Peyer's patch (tissue), 4 donors: ENCODE data around the gene USPL1. TPM values are rescaled to one million over a fixed set of nuclear protein-coding genes. Genes with fewer than 3 reads are reported as not detected.
"Not testable (repeated sequence)": the region's sequence is repeated elsewhere in the genome, so short reads cannot be mapped to it uniquely, and the experiment has no call there.

Experiments
- DNase-seq, 3 donors: peaks; one replicate each; pipeline ENCODE4 v3.0.0-alpha.2; 2017 to 2019
- H3K27ac ChIP-seq, 4 donors: fragments of 200-600 bp; sonication (generic); one replicate each; pipeline ENCODE4 v1.5.1; 2016 to 2019
- H3K27me3 ChIP-seq, 2 donors: fragments of 200-600 bp; sonication (generic); one replicate each; pipeline ENCODE4 v1.5.1; 2019
- H3K36me3 ChIP-seq, 3 donors: fragments of 200-600 bp; sonication (generic); one replicate each; pipeline ENCODE4 v1.5.1; 2016 to 2019
- H3K4me1 ChIP-seq, 4 donors: fragments of 200-600 bp; sonication (generic); one replicate each; pipeline ENCODE4 v1.5.1; 2016 to 2019
- H3K4me3 ChIP-seq, 4 donors: fragments of 200-600 bp; sonication (generic); 1 replicate in 3 of 4; 2 replicates in 1 of 4; pipeline ENCODE4 v1.5.1; 2016 to 2019; ENCODE audit warnings: mild to moderate bottlenecking in 1 of 4
- H3K9me3 ChIP-seq, 4 donors: fragments of 200-600 bp; sonication (generic); one replicate each; pipeline ENCODE4 v1.5.1; 2016 to 2019; ENCODE audit warnings: mild to moderate bottlenecking in 1 of 4
- POLR2A ChIP-seq, 2 donors: fragments of 450-650 bp; IDR thresholded peaks; one replicate each; pipeline ENCODE4 v1.5.1; 2017; ENCODE audit warnings: antibody characterized with exemption in 2 of 2, mild to moderate bottlenecking in 2 of 2, moderate library complexity in 2 of 2
- total RNA-seq, 4 donors: library from RNA; depleted of rRNA; stranded (reverse); fragments of >200 nt; gene quantifications; one replicate each; pipeline ENCODE4 v1.1.0, GENCODE V29; 2016
- TF ChIP-seq, protein P1 (sequence below), 6 experiments: fragments of 450-650 bp in 4 of 6; fragments of 200-600 bp in 2 of 6; sonication (generic) in 1 of 6; IDR thresholded peaks; one replicate each; pipeline ENCODE4 v1.5.1; 2017 to 2019; ENCODE audit warnings: antibody characterized with exemption in 6 of 6, mild to moderate bottlenecking in 3 of 6, moderate library complexity in 1 of 6

The USPL1 gene
- total RNA-seq, 4 donors from 2014 or later = 18.1 to 42.9 (median 21.7) TPM

DNA sequence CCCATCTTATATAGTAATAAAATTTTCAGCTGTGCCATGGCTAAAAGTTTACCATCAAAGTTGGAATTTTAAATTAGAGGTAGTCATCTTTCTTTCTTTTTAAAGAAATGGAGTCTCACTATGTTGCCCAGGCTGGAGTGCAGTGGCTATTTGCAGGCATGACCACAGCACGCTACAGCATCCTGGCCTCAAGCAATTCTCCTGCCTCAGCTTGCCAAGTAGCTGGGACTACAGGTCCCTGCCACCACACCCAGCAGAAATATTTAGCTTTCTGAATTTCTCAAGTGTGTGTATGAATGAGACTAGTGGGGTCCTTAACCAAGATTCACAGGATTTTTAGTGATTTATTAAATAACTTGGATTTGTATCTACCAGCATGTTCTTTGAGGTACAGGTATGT lies 30.5 kb upstream of the USPL1 start:
- no peaks in the 10 kb centered on the region for H3K4me1 ChIP-seq
- H3K4me3 ChIP-seq = no peak overlapping the region
- no peaks in the 10 kb centered on the region for H3K36me3 ChIP-seq
- H3K27me3 ChIP-seq = no peaks in the 10 kb centered on the region
- no peak overlapping the region for H3K27ac ChIP-seq
- H3K9me3 ChIP-seq = no peaks in the 10 kb centered on the region
- DNase-seq = no peak
- no peak for TF ChIP-seq POLR2A (IDR thresholded peaks at IDR 0.05)
- TF ChIP-seq, protein P1, sequence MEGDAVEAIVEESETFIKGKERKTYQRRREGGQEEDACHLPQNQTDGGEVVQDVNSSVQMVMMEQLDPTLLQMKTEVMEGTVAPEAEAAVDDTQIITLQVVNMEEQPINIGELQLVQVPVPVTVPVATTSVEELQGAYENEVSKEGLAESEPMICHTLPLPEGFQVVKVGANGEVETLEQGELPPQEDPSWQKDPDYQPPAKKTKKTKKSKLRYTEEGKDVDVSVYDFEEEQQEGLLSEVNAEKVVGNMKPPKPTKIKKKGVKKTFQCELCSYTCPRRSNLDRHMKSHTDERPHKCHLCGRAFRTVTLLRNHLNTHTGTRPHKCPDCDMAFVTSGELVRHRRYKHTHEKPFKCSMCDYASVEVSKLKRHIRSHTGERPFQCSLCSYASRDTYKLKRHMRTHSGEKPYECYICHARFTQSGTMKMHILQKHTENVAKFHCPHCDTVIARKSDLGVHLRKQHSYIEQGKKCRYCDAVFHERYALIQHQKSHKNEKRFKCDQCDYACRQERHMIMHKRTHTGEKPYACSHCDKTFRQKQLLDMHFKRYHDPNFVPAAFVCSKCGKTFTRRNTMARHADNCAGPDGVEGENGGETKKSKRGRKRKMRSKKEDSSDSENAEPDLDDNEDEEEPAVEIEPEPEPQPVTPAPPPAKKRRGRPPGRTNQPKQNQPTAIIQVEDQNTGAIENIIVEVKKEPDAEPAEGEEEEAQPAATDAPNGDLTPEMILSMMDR (IDR thresholded peaks at IDR 0.05) = no peak

DNA sequence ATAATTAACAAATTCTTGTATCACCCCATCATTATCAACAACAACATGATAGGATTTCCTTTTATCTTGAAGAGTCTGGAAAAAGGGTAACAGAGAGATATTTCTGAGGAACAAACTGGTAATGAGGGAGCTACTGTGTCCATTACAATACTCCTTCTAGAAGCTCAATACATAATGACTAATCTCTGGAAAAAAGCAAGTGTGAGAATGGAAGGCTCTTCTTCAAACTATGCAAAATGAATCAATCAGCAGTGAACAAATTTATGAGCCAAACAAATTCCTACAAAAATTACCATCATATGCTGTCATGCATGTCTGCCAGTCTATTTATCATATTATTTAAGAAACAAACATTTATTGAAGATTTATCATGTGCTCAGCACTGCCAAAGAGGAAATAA lies 30.0 kb upstream of the USPL1 start:
- TF ChIP-seq, protein P1 (IDR thresholded peaks at IDR 0.05) = no peak
- TF ChIP-seq POLR2A (IDR thresholded peaks at IDR 0.05) = no peak
- H3K9me3 ChIP-seq = no peaks in the 10 kb centered on the region
- no peaks in the 10 kb centered on the region for H3K36me3 ChIP-seq
- H3K27me3 ChIP-seq = no peaks in the 10 kb centered on the region
- no peak overlapping the region for H3K27ac ChIP-seq
- DNase-seq = no peak
- H3K4me3 ChIP-seq = no peak overlapping the region
- H3K4me1 ChIP-seq = no peaks in the 10 kb centered on the region

DNA sequence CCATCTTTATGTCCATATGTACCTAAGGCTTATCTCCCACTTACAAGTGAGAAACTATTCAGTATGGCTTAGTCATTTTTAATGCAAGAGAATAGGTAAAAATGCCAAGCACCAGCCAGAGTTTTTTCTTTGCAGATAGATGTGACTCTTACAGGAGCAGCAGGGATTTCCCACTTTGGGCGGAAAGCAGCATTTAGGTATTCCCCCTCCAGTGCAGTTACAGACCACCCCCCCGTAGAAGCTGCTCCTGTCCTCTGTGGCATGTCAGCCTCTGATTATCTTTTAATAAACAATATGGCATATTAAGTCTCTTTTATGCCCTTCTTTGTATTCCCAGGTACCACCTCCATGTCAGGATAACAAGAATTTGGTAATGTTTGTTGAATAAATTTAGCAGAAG lies 24.7 kb upstream of the USPL1 start:
- no peaks in the 10 kb centered on the region for H3K36me3 ChIP-seq
- no peak overlapping the region for H3K27ac ChIP-seq
- no peak for TF ChIP-seq POLR2A (IDR thresholded peaks at IDR 0.05)
- TF ChIP-seq, protein P1 (IDR thresholded peaks at IDR 0.05) = no peak
- no peak overlapping the region for H3K4me3 ChIP-seq
- no peaks in the 10 kb centered on the region for H3K9me3 ChIP-seq
- H3K27me3 ChIP-seq = no peaks in the 10 kb centered on the region
- no peak for DNase-seq
- no peaks in the 10 kb centered on the region for H3K4me1 ChIP-seq

DNA sequence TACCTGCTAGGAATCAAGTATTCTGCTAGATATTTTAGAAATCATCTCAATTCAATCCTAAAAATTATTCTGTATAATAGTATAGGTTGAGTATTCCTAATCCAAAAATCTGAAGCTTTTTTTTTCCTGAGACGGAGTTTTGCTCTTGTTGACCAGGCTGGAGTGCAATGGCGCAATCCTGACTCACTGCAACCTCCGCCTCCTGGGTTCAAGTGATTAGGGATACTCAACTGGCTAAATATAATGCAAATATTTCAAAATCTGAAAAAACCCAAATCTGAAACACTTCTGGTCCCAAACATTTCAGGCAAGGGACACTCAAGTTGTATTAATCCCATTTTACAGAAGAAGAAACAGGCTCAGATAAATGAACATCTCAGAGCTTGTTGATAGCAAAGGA lies 17.2 kb upstream of the USPL1 start:
- no peak for DNase-seq
- no peak overlapping the region for H3K27ac ChIP-seq
- H3K4me1 ChIP-seq = no peaks in the 10 kb centered on the region
- no peaks in the 10 kb centered on the region for H3K36me3 ChIP-seq
- H3K9me3 ChIP-seq = no peaks in the 10 kb centered on the region
- no peak overlapping the region for H3K4me3 ChIP-seq
- no peaks in the 10 kb centered on the region for H3K27me3 ChIP-seq
- TF ChIP-seq, protein P1 (IDR thresholded peaks at IDR 0.05) = no peak
- no peak for TF ChIP-seq POLR2A (IDR thresholded peaks at IDR 0.05)

DNA sequence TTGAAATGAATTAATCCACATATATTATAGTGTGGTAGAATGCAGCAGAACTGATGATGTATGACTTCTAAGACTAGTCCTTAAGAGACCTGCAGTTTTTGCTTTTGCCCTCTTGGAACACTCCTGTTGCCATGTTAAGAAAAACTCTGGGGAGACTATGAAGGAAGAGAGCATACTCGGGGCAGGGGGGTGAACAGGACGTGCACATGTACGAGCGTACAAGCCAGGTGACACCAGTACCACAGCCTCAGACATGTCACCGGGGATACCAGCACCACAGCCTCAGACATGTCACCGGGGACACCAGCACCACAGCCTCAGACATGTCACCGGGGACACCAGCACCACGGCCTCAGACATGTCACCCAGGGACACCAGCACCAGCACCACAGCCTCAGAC lies 15.9 kb upstream of the USPL1 start:
- TF ChIP-seq POLR2A (IDR thresholded peaks at IDR 0.05) = no peak
- TF ChIP-seq, protein P1 (IDR thresholded peaks at IDR 0.05) = no peak
- no peak for DNase-seq
- no peaks in the 10 kb centered on the region for H3K9me3 ChIP-seq
- H3K4me1 ChIP-seq = no peaks in the 10 kb centered on the region
- no peak overlapping the region for H3K4me3 ChIP-seq
- no peaks in the 10 kb centered on the region for H3K36me3 ChIP-seq
- no peaks in the 10 kb centered on the region for H3K27me3 ChIP-seq
- no peak overlapping the region for H3K27ac ChIP-seq

DNA sequence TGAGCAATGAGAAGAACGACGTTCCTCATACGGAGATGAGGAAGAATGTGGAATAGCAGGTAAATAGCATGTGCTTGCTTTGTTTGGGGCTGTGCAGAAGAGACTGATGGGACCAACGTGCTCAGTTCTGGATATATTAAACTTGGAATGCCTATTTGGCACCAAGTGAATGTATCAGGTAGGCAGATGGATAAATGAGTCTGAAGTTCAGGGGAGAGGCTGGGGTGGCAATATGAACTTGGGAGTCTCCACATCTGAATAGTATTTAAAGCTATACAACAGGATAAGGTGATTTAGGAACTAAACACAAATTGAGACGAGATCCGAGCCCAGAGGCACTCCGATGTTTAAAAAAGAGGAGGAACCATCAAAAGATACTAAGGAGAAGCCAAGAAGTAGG lies 12.7 kb upstream of the USPL1 start:
- Histone ChIP-seq H3K27me3 (no peaks in the 10 kb centered on the region), H3K36me3 (no peaks in the 10 kb centered on the region), H3K9me3 (no peaks in the 10 kb centered on the region), H3K27ac (no peak overlapping the region), H3K4me1 (no peaks in the 10 kb centered on the region), H3K4me3 (no peak overlapping the region)
- TF ChIP-seq, protein P1 (IDR thresholded peaks at IDR 0.05) = no peak
- no peak for DNase-seq

DNA sequence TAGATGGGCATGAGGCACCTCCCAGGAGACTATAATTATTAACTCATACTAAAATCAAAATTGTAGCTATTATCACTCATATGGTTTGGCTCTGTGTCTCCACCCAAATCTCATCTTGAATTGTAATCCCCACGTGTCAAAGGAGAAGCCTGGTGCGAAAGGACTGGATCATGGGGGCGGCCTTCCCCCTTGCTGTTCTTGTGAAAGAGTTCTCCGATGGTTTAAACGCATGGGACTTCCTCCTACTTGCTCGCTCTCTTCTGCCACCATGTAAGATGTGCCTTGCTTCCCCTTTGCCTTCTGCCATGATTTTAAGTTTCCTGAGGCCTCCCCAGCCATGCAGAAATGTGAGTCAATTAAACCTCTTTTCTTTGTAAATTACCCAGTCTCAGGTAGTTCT lies 10.5 kb upstream of the USPL1 start:
- not testable (repeated sequence) for H3K27ac ChIP-seq, H3K36me3 ChIP-seq, H3K4me3 ChIP-seq, H3K9me3 ChIP-seq, H3K4me1 ChIP-seq, H3K27me3 ChIP-seq, DNase-seq
